Tibial nerve (tissue), 4 donors: ENCODE measurements around the gene UBE2U. TPM values are rescaled to one million over a fixed set of nuclear protein-coding genes. Genes with fewer than 3 reads are reported as not detected.

Experiments
- DNase-seq, 2 donors: peaks; one replicate each; pipeline ENCODE4 v3.0.0-alpha.2; 2019; ENCODE audit warnings: low spot score in 2 of 2
- H3K27ac ChIP-seq, 4 donors: fragments of 200-600 bp; sonication (generic) in 3 of 4; one replicate each; pipeline ENCODE4 v1.5.1; 2017 to 2019; ENCODE audit warnings: mild to moderate bottlenecking in 1 of 4
- H3K27me3 ChIP-seq, 2 donors: fragments of 200-600 bp; sonication (generic) in 1 of 2; one replicate each; pipeline versions ENCODE4 v1.5.1 to v1.6.0; 2017 to 2019
- H3K36me3 ChIP-seq, 3 donors: fragments of 200-600 bp; sonication (generic); one replicate each; pipeline ENCODE4 v1.5.1; 2018 to 2019
- H3K4me1 ChIP-seq, 4 donors: fragments of 200-600 bp; sonication (generic) in 3 of 4; one replicate each; pipeline ENCODE4 v1.5.1; 2017 to 2019
- H3K4me3 ChIP-seq, 4 donors: fragments of 200-600 bp; sonication (generic) in 3 of 4; one replicate each; pipeline ENCODE4 v1.5.1; 2017 to 2019; ENCODE audit warnings: mild to moderate bottlenecking in 1 of 4, moderate library complexity in 1 of 4
- H3K9me3 ChIP-seq, 4 donors: fragments of 200-600 bp; sonication (generic) in 3 of 4; one replicate each; pipeline ENCODE4 v1.5.1; 2017 to 2019
- CTCF ChIP-seq, 5 experiments: fragments of 200-600 bp in 3 of 5; fragments of 450-650 bp in 2 of 5; sonication (generic) in 3 of 5; IDR thresholded peaks; one replicate each; pipeline ENCODE4 v1.5.1; 2016 to 2019; ENCODE audit warnings: antibody characterized with exemption in 5 of 5, mild to moderate bottlenecking in 3 of 5, moderate library complexity in 2 of 5
- EP300 ChIP-seq, 2 donors: sonication (generic); formaldehyde crosslinking; IDR thresholded peaks; one replicate each; pipeline ENCODE4 v1.6.1; 2017; ENCODE audit warnings: antibody characterized with exemption in 2 of 2, mild to moderate bottlenecking in 1 of 2
- POLR2A ChIP-seq, 2 donors: fragments of 450-650 bp; IDR thresholded peaks; one replicate each; pipeline ENCODE4 v1.6.1; 2017; ENCODE audit warnings: antibody characterized with exemption in 2 of 2, mild to moderate bottlenecking in 2 of 2, moderate library complexity in 2 of 2
- WGBS, 2 donors: methylation state at CpG; one replicate each; pipeline ENCODE4 v1.1.5; 2018; 5-methylcytosine and 5-hydroxymethylcytosine counted together
- total RNA-seq, 4 donors: library from RNA; depleted of rRNA; stranded (reverse); fragments of >200 nt; gene quantifications; one replicate each; pipeline ENCODE4 v1.1.0, GENCODE V29; 2016

The UBE2U gene
- total RNA-seq, 4 donors from 2014 or later, result not detected

- no peaks in the 10 kb centered on the region for H3K4me1 ChIP-seq
- no peak for DNase-seq
- no peaks in the 10 kb centered on the region for H3K36me3 ChIP-seq
- peaks cover 0 to 15% (median 0%) of the 10 kb centered on the region in 4 donors for H3K9me3 ChIP-seq
- H3K27me3 ChIP-seq, result no peaks in the 10 kb centered on the region
- no peak overlapping the region for H3K27ac ChIP-seq
- no peak for TF ChIP-seq POLR2A (IDR thresholded peaks at IDR 0.05)
- no peak overlapping the region for H3K4me3 ChIP-seq
Measured at GRCh38 chr1:64295561-64295960, 92.1 kb downstream of the UBE2U start.

GRCh38 chr1:64296459-64296858 is 93.0 kb downstream of the UBE2U start:
- DNase-seq, result no peak
- no peak overlapping the region for H3K27ac ChIP-seq
- H3K4me1 ChIP-seq, result no peaks in the 10 kb centered on the region
- 77 to 95% methylated on average over 8 of the region's 8 CpGs for WGBS, 2 donors
- H3K4me3 ChIP-seq, result no peak overlapping the region
- H3K9me3 ChIP-seq, result peaks cover 0 to 15% (median 0%) of the 10 kb centered on the region in 4 donors
- no peak for TF ChIP-seq EP300 (IDR thresholded peaks at IDR 0.05)
- TF ChIP-seq POLR2A (IDR thresholded peaks at IDR 0.05), result no peak
- H3K27me3 ChIP-seq, result no peaks in the 10 kb centered on the region
- H3K36me3 ChIP-seq, result no peaks in the 10 kb centered on the region

- H3K27me3 ChIP-seq, result no peaks in the 10 kb centered on the region
- no peaks in the 10 kb centered on the region for H3K4me1 ChIP-seq
- peaks cover 0 to 12% (median 0%) of the 10 kb centered on the region in 4 donors for H3K9me3 ChIP-seq
- no peaks in the 10 kb centered on the region for H3K36me3 ChIP-seq
- H3K27ac ChIP-seq, result no peak overlapping the region
- TF ChIP-seq EP300 (IDR thresholded peaks at IDR 0.05) (no peak), POLR2A (IDR thresholded peaks at IDR 0.05) (no peak), CTCF (IDR thresholded peaks at IDR 0.05) (no peak)
- no peak overlapping the region for H3K4me3 ChIP-seq
- 89 to 93% methylated on average over 3 of the region's 3 CpGs for WGBS, 2 donors
- DNase-seq, result no peak
Measured at GRCh38 chr1:64302194-64302593, 98.8 kb downstream of the UBE2U start.

- Histone ChIP-seq H3K4me3 (no peak overlapping the region), H3K36me3 (no peaks in the 10 kb centered on the region), H3K27me3 (no peaks in the 10 kb centered on the region), H3K9me3 (peaks cover 0 to 4% (median 0%) of the 10 kb centered on the region in 4 donors), H3K4me1 (no peaks in the 10 kb centered on the region), H3K27ac (no peak overlapping the region)
- TF ChIP-seq POLR2A (IDR thresholded peaks at IDR 0.05), result no peak
- TF ChIP-seq CTCF (IDR thresholded peaks at IDR 0.05), result no peak
- TF ChIP-seq EP300 (IDR thresholded peaks at IDR 0.05), result no peak
- 76 to 78% methylated on average over 2 of the region's 2 CpGs for WGBS, 2 donors
- no peak for DNase-seq
Measured at GRCh38 chr1:64302971-64303370, 99.5 kb downstream of the UBE2U start.

GRCh38 chr1:64304823-64305222 is 101.4 kb downstream of the UBE2U start:
- Histone ChIP-seq H3K27me3 (no peaks in the 10 kb centered on the region), H3K36me3 (no peaks in the 10 kb centered on the region), H3K27ac (no peak overlapping the region), H3K4me1 (no peaks in the 10 kb centered on the region), H3K9me3 (no peaks in the 10 kb centered on the region), H3K4me3 (no peak overlapping the region)
- no peak for TF ChIP-seq EP300 (IDR thresholded peaks at IDR 0.05)
- TF ChIP-seq CTCF (IDR thresholded peaks at IDR 0.05), result no peak
- no peak for TF ChIP-seq POLR2A (IDR thresholded peaks at IDR 0.05)
- no peak for DNase-seq

GRCh38 chr1:64308866-64309265 is 105.4 kb downstream of the UBE2U start:
- Histone ChIP-seq H3K4me3 (no peak overlapping the region), H3K27ac (no peak overlapping the region), H3K4me1 (no peaks in the 10 kb centered on the region), H3K27me3 (no peaks in the 10 kb centered on the region), H3K36me3 (no peaks in the 10 kb centered on the region), H3K9me3 (no peaks in the 10 kb centered on the region)
- 59 to 63% methylated on average over 6 of the region's 6 CpGs for WGBS, 2 donors
- no peak for DNase-seq
- TF ChIP-seq EP300 (IDR thresholded peaks at IDR 0.05), result no peak
- no peak for TF ChIP-seq CTCF (IDR thresholded peaks at IDR 0.05)
- TF ChIP-seq POLR2A (IDR thresholded peaks at IDR 0.05), result no peak
